ENCODE results near the gene SEMA3D. TPM values are rescaled to one million over a fixed set of nuclear protein-coding genes. Genes with fewer than 3 reads are reported as not detected.

Gene SEMA3D
- total and polyA plus RNA-seq, 2 experiments from 2014 or later: 1.5 to 7.2 TPM

DNA sequence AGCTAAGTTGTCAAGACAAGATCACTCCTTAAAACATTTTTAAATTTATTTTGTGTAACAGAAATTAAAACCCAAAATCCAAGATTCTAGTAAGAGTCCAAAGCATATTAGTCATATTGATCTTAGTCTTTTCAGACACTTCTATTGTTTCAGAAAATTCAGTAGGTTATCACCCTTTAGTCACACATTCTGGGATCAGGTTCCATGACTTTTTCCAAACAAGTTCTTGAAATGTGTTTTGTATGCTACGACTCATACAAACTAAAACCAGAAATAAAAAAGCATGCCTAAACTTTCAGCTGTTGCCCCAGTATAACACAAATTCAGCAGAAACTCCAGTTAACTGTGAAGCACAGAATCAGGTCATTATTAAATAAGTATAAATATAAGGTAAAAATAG lies 10.7 kb downstream of the SEMA3D start:
- no peaks in the 10 kb centered on the region for H3K4me1 ChIP-seq (ENCODE audit: insufficient read depth)
- H3K27ac Mint-ChIP-seq: no peak overlapping the region
- no peak overlapping the region for H2AFZ ChIP-seq
- no peaks in the 10 kb centered on the region for H3K79me2 ChIP-seq (replicated peaks; ENCODE audit: insufficient read depth)
- H3K4me3 ChIP-seq: no peak overlapping the region
- H3K4me2 ChIP-seq: no peak overlapping the region
- H3K36me3 Mint-ChIP-seq (ENCODE audit: low read depth): peaks cover 27% of the 10 kb centered on the region
- no peak for ATAC-seq
- no peaks in the 10 kb centered on the region for H3F3A ChIP-seq (replicated peaks; ENCODE audit: low read depth)
- H3K4me1 Mint-ChIP-seq: no peaks in the 10 kb centered on the region; the same call in 2 of the 3 replicates
- H3K36me3 ChIP-seq (ENCODE audit: insufficient read depth): peaks cover 6% of the 10 kb centered on the region; the same call in 1 of the 2 replicates
- H3K27me3 ChIP-seq (ENCODE audit: insufficient read depth): no peaks in the 10 kb centered on the region
- no peaks in the 10 kb centered on the region for H4K20me1 ChIP-seq (replicated peaks; ENCODE audit: insufficient read depth)
- TF ChIP-seq, protein P1, sequence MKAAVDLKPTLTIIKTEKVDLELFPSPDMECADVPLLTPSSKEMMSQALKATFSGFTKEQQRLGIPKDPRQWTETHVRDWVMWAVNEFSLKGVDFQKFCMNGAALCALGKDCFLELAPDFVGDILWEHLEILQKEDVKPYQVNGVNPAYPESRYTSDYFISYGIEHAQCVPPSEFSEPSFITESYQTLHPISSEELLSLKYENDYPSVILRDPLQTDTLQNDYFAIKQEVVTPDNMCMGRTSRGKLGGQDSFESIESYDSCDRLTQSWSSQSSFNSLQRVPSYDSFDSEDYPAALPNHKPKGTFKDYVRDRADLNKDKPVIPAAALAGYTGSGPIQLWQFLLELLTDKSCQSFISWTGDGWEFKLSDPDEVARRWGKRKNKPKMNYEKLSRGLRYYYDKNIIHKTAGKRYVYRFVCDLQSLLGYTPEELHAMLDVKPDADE (IDR thresholded peaks at IDR 0.05): no peak
- TF ChIP-seq ZNF331 (CRISPR knock-in tag; IDR thresholded peaks at IDR 0.05; ENCODE audit: low read depth) (no peak), EZH2phosphoT487 (IDR thresholded peaks at IDR 0.05; ENCODE audit: unreplicated experiment) (no peak), ZNF114 (CRISPR knock-in tag; IDR thresholded peaks at IDR 0.05) (no peak), POLR2AphosphoS5 (IDR thresholded peaks at IDR 0.05; ENCODE audit: low read depth) (no peak), CREB1 (CRISPR knock-in tag; IDR thresholded peaks at IDR 0.05; ENCODE audit: low read depth) (no peak), EZH2 (IDR thresholded peaks at IDR 0.05; ENCODE audit: low read depth, unreplicated experiment) (no peak)
- TF ChIP-seq, protein P2, sequence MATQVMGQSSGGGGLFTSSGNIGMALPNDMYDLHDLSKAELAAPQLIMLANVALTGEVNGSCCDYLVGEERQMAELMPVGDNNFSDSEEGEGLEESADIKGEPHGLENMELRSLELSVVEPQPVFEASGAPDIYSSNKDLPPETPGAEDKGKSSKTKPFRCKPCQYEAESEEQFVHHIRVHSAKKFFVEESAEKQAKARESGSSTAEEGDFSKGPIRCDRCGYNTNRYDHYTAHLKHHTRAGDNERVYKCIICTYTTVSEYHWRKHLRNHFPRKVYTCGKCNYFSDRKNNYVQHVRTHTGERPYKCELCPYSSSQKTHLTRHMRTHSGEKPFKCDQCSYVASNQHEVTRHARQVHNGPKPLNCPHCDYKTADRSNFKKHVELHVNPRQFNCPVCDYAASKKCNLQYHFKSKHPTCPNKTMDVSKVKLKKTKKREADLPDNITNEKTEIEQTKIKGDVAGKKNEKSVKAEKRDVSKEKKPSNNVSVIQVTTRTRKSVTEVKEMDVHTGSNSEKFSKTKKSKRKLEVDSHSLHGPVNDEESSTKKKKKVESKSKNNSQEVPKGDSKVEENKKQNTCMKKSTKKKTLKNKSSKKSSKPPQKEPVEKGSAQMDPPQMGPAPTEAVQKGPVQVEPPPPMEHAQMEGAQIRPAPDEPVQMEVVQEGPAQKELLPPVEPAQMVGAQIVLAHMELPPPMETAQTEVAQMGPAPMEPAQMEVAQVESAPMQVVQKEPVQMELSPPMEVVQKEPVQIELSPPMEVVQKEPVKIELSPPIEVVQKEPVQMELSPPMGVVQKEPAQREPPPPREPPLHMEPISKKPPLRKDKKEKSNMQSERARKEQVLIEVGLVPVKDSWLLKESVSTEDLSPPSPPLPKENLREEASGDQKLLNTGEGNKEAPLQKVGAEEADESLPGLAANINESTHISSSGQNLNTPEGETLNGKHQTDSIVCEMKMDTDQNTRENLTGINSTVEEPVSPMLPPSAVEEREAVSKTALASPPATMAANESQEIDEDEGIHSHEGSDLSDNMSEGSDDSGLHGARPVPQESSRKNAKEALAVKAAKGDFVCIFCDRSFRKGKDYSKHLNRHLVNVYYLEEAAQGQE (IDR thresholded peaks at IDR 0.05; ENCODE audit: unreplicated experiment): no peak
- TF ChIP-seq, protein P3, sequence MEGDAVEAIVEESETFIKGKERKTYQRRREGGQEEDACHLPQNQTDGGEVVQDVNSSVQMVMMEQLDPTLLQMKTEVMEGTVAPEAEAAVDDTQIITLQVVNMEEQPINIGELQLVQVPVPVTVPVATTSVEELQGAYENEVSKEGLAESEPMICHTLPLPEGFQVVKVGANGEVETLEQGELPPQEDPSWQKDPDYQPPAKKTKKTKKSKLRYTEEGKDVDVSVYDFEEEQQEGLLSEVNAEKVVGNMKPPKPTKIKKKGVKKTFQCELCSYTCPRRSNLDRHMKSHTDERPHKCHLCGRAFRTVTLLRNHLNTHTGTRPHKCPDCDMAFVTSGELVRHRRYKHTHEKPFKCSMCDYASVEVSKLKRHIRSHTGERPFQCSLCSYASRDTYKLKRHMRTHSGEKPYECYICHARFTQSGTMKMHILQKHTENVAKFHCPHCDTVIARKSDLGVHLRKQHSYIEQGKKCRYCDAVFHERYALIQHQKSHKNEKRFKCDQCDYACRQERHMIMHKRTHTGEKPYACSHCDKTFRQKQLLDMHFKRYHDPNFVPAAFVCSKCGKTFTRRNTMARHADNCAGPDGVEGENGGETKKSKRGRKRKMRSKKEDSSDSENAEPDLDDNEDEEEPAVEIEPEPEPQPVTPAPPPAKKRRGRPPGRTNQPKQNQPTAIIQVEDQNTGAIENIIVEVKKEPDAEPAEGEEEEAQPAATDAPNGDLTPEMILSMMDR (conservative IDR thresholded peaks at IDR 0.05; ENCODE audit: low read depth in 2 of 2): no peak
- H3K4me3 Mint-ChIP-seq: no peak overlapping the region
- H3K27ac ChIP-seq (ENCODE audit: low read depth): no peak overlapping the region
- H3K27me3 Mint-ChIP-seq (ENCODE audit: insufficient read depth, low read depth, poor library complexity): peaks cover 1% of the 10 kb centered on the region
- no peak for DNase-seq (ENCODE audit: low spot score)
- peaks cover 23% of the 10 kb centered on the region for H3K9me3 Mint-ChIP-seq
- H3K9me2 ChIP-seq (ENCODE audit: insufficient read depth): no peaks in the 10 kb centered on the region

DNA sequence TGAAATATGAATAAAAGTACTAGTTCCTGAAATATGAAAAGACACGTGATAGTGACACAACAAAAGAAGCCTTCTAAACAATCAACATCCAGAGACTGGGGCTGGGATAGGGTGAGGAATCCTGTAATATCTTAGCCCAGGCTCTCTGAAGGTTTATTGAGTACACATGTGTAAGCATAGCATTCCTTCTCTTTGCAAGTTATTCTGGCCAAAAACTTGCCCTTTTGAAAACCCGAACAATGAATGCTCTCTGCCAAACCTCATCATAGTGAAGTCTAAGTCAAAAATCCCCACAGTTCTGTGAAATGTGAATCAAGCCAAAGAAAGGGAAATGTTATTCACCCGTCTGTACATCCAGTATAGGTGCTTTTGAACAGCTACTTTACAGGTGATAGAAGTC lies 11.6 kb downstream of the SEMA3D start:
- Mint-ChIP-seq H3K9me3 (peaks cover 23% of the 10 kb centered on the region), H3K27me3 (ENCODE audit: insufficient read depth, low read depth, poor library complexity) (peaks cover 1% of the 10 kb centered on the region), H3K36me3 (ENCODE audit: low read depth) (peaks cover 23% of the 10 kb centered on the region), H3K27ac (no peak overlapping the region), H3K4me1 (no peaks in the 10 kb centered on the region; the same call in 2 of the 3 replicates), H3K4me3 (no peak overlapping the region)
- H4K20me1 ChIP-seq (replicated peaks; ENCODE audit: insufficient read depth): no peaks in the 10 kb centered on the region
- H3K36me3 ChIP-seq (ENCODE audit: insufficient read depth): peaks cover 5% of the 10 kb centered on the region; the same call in 1 of the 2 replicates
- no peaks in the 10 kb centered on the region for H3F3A ChIP-seq (replicated peaks; ENCODE audit: low read depth)
- H3K4me3 ChIP-seq: no peak overlapping the region
- H3K27ac ChIP-seq (ENCODE audit: low read depth): no peak overlapping the region
- DNase-seq (ENCODE audit: low spot score): no peak
- H3K79me2 ChIP-seq (replicated peaks; ENCODE audit: insufficient read depth): no peaks in the 10 kb centered on the region
- H2AFZ ChIP-seq: no peak overlapping the region
- H3K4me1 ChIP-seq (ENCODE audit: insufficient read depth): no peaks in the 10 kb centered on the region
- ATAC-seq: no peak
- H3K27me3 ChIP-seq (ENCODE audit: insufficient read depth): no peaks in the 10 kb centered on the region
- no peak overlapping the region for H3K4me2 ChIP-seq
- no peaks in the 10 kb centered on the region for H3K9me2 ChIP-seq (ENCODE audit: insufficient read depth)
- TF ChIP-seq POLR2AphosphoS5 (IDR thresholded peaks at IDR 0.05; ENCODE audit: low read depth) (no peak), ZNF114 (CRISPR knock-in tag; IDR thresholded peaks at IDR 0.05) (no peak)
- TF ChIP-seq, protein P1 (IDR thresholded peaks at IDR 0.05): no peak
- TF ChIP-seq, protein P2 (IDR thresholded peaks at IDR 0.05; ENCODE audit: unreplicated experiment): no peak

Measured in GM23338 (cell line).